ENCODE results near the gene OR51A4. TPM values are rescaled to one million over a fixed set of nuclear protein-coding genes. Genes with fewer than 3 reads are reported as not detected.
A peak's percentile ranks its signal among the peaks of the same experiment; 100 is the strongest.

The OR51A4 gene
- total RNA-seq, 1 donor from 2014 or later, result not detected

DNA sequence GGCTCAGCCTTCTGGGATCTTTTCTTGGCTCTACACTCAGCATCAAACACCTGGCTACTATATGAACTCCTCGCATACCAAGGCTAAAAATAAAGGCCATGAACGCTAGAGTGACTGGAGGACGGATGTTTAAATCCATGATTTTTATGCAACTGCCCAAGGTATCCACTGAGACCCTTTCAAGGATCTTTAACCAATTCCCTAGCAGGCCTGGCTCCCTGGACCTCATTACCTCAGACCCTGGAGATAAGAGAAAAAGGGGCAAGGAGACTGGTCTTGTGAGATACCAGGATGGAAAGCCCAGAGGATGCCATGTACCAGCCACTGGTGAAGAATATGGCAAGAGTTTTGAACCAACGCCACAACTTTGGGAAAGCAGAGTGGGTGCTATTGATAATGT lies 28.2 kb downstream of the OR51A4 start, which contains the start of gene OR51G2:
TSS of gene OR51G2 (minus strand) at position 101 of the 400 bp plus-strand sequence. CDS start 3,687 bp downstream, outside the sequence.
- H3K36me3 ChIP-seq (ENCODE audit: control insufficient read depth, insufficient read depth, low read length), result no peaks in the 10 kb centered on the region
- H3K27me3 ChIP-seq (ENCODE audit: control insufficient read depth, insufficient read depth, low read length), result no peaks in the 10 kb centered on the region
- no peak for FAIRE-seq
- TF ChIP-seq, protein P1, sequence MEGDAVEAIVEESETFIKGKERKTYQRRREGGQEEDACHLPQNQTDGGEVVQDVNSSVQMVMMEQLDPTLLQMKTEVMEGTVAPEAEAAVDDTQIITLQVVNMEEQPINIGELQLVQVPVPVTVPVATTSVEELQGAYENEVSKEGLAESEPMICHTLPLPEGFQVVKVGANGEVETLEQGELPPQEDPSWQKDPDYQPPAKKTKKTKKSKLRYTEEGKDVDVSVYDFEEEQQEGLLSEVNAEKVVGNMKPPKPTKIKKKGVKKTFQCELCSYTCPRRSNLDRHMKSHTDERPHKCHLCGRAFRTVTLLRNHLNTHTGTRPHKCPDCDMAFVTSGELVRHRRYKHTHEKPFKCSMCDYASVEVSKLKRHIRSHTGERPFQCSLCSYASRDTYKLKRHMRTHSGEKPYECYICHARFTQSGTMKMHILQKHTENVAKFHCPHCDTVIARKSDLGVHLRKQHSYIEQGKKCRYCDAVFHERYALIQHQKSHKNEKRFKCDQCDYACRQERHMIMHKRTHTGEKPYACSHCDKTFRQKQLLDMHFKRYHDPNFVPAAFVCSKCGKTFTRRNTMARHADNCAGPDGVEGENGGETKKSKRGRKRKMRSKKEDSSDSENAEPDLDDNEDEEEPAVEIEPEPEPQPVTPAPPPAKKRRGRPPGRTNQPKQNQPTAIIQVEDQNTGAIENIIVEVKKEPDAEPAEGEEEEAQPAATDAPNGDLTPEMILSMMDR (IDR thresholded peaks at IDR 0.05; ENCODE audit: insufficient read depth, low read length, severe bottlenecking), result no peak
- no peak for DNase-seq (ENCODE audit: low read depth)
- no peak within 1 kb of the TSS for H3K4me3 ChIP-seq (ENCODE audit: low read depth, low read length)

GRCh38 chr11:4916581-4916980 lies 30.8 kb downstream of the OR51A4 start:
- FAIRE-seq, result peak; percentile 79
- H3K36me3 ChIP-seq (ENCODE audit: control insufficient read depth, insufficient read depth, low read length), result no peaks in the 10 kb centered on the region
- no peak for DNase-seq (ENCODE audit: low read depth)
- TF ChIP-seq, protein P1 (IDR thresholded peaks at IDR 0.05; ENCODE audit: insufficient read depth, low read length, severe bottlenecking), result no peak
- no peaks in the 10 kb centered on the region for H3K27me3 ChIP-seq (ENCODE audit: control insufficient read depth, insufficient read depth, low read length)
- no peak overlapping the region for H3K4me3 ChIP-seq (ENCODE audit: low read depth, low read length)

DNA sequence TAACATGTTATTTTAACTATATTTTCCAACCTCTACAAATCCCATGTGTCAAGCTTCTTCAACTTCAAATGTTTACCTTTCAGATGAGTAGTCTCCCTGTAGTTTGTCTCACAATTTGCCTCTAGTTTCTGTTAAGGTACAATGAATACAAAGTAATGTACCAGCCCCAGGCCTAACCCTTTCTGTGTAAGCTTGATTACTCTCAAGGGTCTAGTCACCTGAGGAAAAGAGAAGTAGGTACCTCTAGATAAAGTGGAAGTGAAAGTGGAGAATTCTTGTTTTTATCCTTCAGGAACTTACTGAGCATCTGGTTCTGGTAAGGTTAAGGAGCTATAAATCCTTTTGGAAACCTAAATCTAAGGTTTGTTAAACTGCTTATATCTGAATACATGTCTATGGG lies 43.9 kb downstream of the OR51A4 start, which contains the start of gene OR51A7:
TSS of gene OR51A7 (plus strand) at position 300 of the 400 bp plus-strand sequence. CDS start 3,587 bp downstream, outside the sequence.
- FAIRE-seq, result no peak
- TF ChIP-seq, protein P1 (IDR thresholded peaks at IDR 0.05; ENCODE audit: insufficient read depth, low read length, severe bottlenecking), result no peak

More for the DNA sequence above, 43.9 kb downstream of the OR51A4 start, which contains the start of gene OR51A7:
- Histone ChIP-seq H3K36me3 (ENCODE audit: control insufficient read depth, insufficient read depth, low read length) (no peaks in the 10 kb centered on the region), H3K4me3 (ENCODE audit: low read depth, low read length) (no peak within 1 kb of the TSS), H3K27me3 (ENCODE audit: control insufficient read depth, insufficient read depth, low read length) (no peaks in the 10 kb centered on the region)
- DNase-seq (ENCODE audit: low read depth), result no peak

Other genes with a start within 250 kb of the OR51A4 start
- not detected in 2 replicates for gene OR51E2, start 249.8 kb downstream of the OR51A4 start, total RNA-seq
- gene MMP26, start 242.8 kb downstream of the OR51A4 start, total RNA-seq, result not detected in 2 replicates
- gene OR51F1, start 177.7 kb downstream of the OR51A4 start, total RNA-seq, result not detected in 2 replicates
- not detected in 2 replicates for gene OR52R1, start 143.2 kb downstream of the OR51A4 start, total RNA-seq
- not detected in 2 replicates for gene OR51F2, start 126.3 kb downstream of the OR51A4 start, total RNA-seq
- gene OR51S1, start 98.4 kb downstream of the OR51A4 start, total RNA-seq, result not detected in 2 replicates
- not detected in 2 replicates for gene OR51T1, start 65.7 kb downstream of the OR51A4 start, total RNA-seq
- gene OR51A7, start 43.8 kb downstream of the OR51A4 start, total RNA-seq, result not detected in 2 replicates
- gene OR51G2, start 28.3 kb downstream of the OR51A4 start, total RNA-seq, result not detected in 2 replicates
- not detected in 2 replicates for gene OR51G1, start 23.3 kb downstream of the OR51A4 start, total RNA-seq
- not detected in 2 replicates for gene OR51A2, start 8.1 kb upstream of the OR51A4 start, total RNA-seq
- not detected in 2 replicates for gene OR51L1, start 47.2 kb upstream of the OR51A4 start, total RNA-seq
- gene OR52J3, start 98.9 kb upstream of the OR51A4 start, total RNA-seq, result not detected in 2 replicates
- not detected in 2 replicates for gene OR52E2, start 112.0 kb upstream of the OR51A4 start, total RNA-seq
- not detected in 2 replicates for gene OR52E1, start 122.0 kb upstream of the OR51A4 start, total RNA-seq
- not detected in 2 replicates for gene OR52A5, start 190.8 kb upstream of the OR51A4 start, total RNA-seq
- not detected in 2 replicates for gene OR52A1, start 207.2 kb upstream of the OR51A4 start, total RNA-seq

Measured in bronchial epithelial cell (primary cell).